SK-N-SH (cell line): Measurements from ENCODE around the gene PTER. TPM values are rescaled to one million over a fixed set of nuclear protein-coding genes. Genes with fewer than 3 reads are reported as not detected.

Experiments
- CTCF ChIA-PET: fragments of 300-600, 350-600 bp; formaldehyde crosslinking; extraction: SDS; loops from one replicate; lab custom pipeline; 2021; lab: Yijun Ruan, JAX
- POLR2A ChIA-PET: fragments of 350-600 bp; sonication (Branson Sonifier 250); formaldehyde crosslinking; extraction: SDS; loops from one replicate; lab custom pipeline; 2020; ENCODE audit warnings: antibody characterized with exemption, inconsistent platforms; lab: Yijun Ruan, JAX
- DNase-seq: peaks from one replicate; pipeline ENCODE4 v3.0.0; 2012
- H2AFZ ChIP-seq: fragments of 200-600 bp; sonication (generic); 2 replicates; pipeline ENCODE4 v1.8.1; 2016; ENCODE audit warnings: antibody characterized with exemption, mild to moderate bottlenecking, low read depth
- H3F3A ChIP-seq: fragments of 200-600 bp; sonication (generic); replicated peaks from 2 replicates; pipeline ENCODE3; 2016; ENCODE audit warnings: antibody characterized with exemption, mild to moderate bottlenecking; ENCODE audit not compliant: insufficient read depth
- H3K27ac ChIP-seq, 2 experiments: fragments of 200-500 bp in 1 of 2; fragments of 200-600 bp in 1 of 2; sonication (Bioruptor generic) in 1 of 2; sonication (generic), shearing (Covaris generic) in 1 of 2; 2 replicates each; pipeline versions ENCODE4 v1.5.1 to v1.6.1; 2014 to 2016; ENCODE audit warnings: low read depth in 2 of 2, inconsistent platforms in 1 of 2, low read length in 1 of 2, mild to moderate bottlenecking in 1 of 2, mixed read lengths in 1 of 2
- H3K27me3 ChIP-seq: fragments of 200-600 bp; sonication (generic), shearing (Covaris generic); 2 replicates; pipeline ENCODE4 v1.6.1; 2016; ENCODE audit warnings: mixed run types; ENCODE audit not compliant: insufficient read depth
- H3K36me3 ChIP-seq, 2 experiments: fragments of 200-500 bp in 1 of 2; fragments of 200-600 bp in 1 of 2; sonication (Bioruptor generic) in 1 of 2; sonication (generic) in 1 of 2; replicated peaks in 1 of 2; 2 replicates each; pipeline versions ENCODE3 to v1.5.1; 2014 to 2016; ENCODE audit warnings: low read length in 1 of 2, mild to moderate bottlenecking in 1 of 2; ENCODE audit not compliant: insufficient read depth in 2 of 2, control insufficient read depth in 1 of 2
- H3K4me1 ChIP-seq, 2 experiments: fragments of 200-500 bp in 1 of 2; fragments of 200-600 bp in 1 of 2; sonication (Bioruptor generic) in 1 of 2; sonication (generic), shearing (Covaris generic) in 1 of 2; 2 replicates each; pipeline versions ENCODE4 v1.5.1 to v1.6.1; 2014 to 2016; ENCODE audit warnings: low read depth in 1 of 2, low read length in 1 of 2, mixed run types in 1 of 2; ENCODE audit not compliant: insufficient read depth in 2 of 2, control insufficient read depth in 1 of 2
- H3K4me2 ChIP-seq: fragments of 200-600 bp; sonication (generic), shearing (Covaris generic); 2 replicates; pipeline ENCODE4 v1.6.1; 2017; ENCODE audit warnings: mixed run types
- H3K4me3 ChIP-seq, 2 experiments: fragments of 200-500 bp in 1 of 2; fragments of 200-600 bp in 1 of 2; sonication (Bioruptor generic) in 1 of 2; sonication (generic), shearing (Covaris generic) in 1 of 2; 2 replicates each; pipeline versions ENCODE4 v1.5.1 to v1.8.1; 2014 to 2016; ENCODE audit warnings: low read depth in 2 of 2, inconsistent platforms in 1 of 2, low read length in 1 of 2, mild to moderate bottlenecking in 1 of 2, mixed read lengths in 1 of 2, moderate library complexity in 1 of 2
- H3K79me2 ChIP-seq: fragments of 200-600 bp; sonication (generic); 2 replicates; pipeline ENCODE4 v1.8.1; 2017; ENCODE audit warnings: mild to moderate bottlenecking; ENCODE audit not compliant: insufficient read depth
- H3K9ac ChIP-seq: fragments of 200-600 bp; sonication (generic); 2 replicates; pipeline ENCODE4 v1.6.1; 2017; ENCODE audit warnings: mixed run types
- H3K9me2 ChIP-seq: fragments of 200-600 bp; sonication (generic); 2 replicates; pipeline ENCODE4 v1.6.1; 2017; ENCODE audit warnings: mixed run types
- H3K9me3 ChIP-seq: fragments of 200-600 bp; sonication (generic); 2 replicates; pipeline ENCODE4 v1.6.1; 2017; ENCODE audit warnings: mixed run types, mild to moderate bottlenecking, moderate library complexity
- H4K20me1 ChIP-seq: fragments of 200-600 bp; sonication (generic); 2 replicates; pipeline ENCODE4 v1.6.1; 2017; ENCODE audit warnings: mild to moderate bottlenecking, mixed run types; ENCODE audit not compliant: insufficient read depth
- CHD2 ChIP-seq: fragments of 150-350 bp; IDR thresholded peaks from 2 replicates; pipeline ENCODE4 v1.6.1; 2018; ENCODE audit warnings: low read length; ENCODE audit not compliant: partially characterized antibody
- ELF1 ChIP-seq: IDR thresholded peaks from 2 replicates; pipeline ENCODE4 v1.4.0; 2012
- EP300 ChIP-seq, 2 experiments: IDR thresholded peaks; 2 replicates each; pipeline versions ENCODE4 v1.4.0 to v1.6.1; 2012; ENCODE audit warnings: borderline replicate concordance in 1 of 2, low read depth in 1 of 2, low read length in 1 of 2
- FOSL2 ChIP-seq: IDR thresholded peaks from 2 replicates; pipeline ENCODE4 v1.4.0; 2012; ENCODE audit warnings: low read depth, mild to moderate bottlenecking, moderate library complexity, borderline replicate concordance
- FOXJ3 ChIP-seq: sonication (generic); formaldehyde crosslinking; IDR thresholded peaks from 2 replicates; pipeline ENCODE4 v1.5.1; 2020; ENCODE audit warnings: mild to moderate bottlenecking, missing genetic modification reagents
- GABPA ChIP-seq: IDR thresholded peaks from 2 replicates; pipeline ENCODE4 v1.4.0; 2012; ENCODE audit warnings: low read depth, mild to moderate bottlenecking
- GATA2 ChIP-seq: sonication (generic); formaldehyde crosslinking; IDR thresholded peaks from 2 replicates; pipeline ENCODE4 v1.5.0; 2020; ENCODE audit warnings: mild to moderate bottlenecking, missing genetic modification reagents
- POLR2AphosphoS5 ChIP-seq: IDR thresholded peaks from 2 replicates; pipeline ENCODE4 v1.6.1; 2012; ENCODE audit warnings: low read depth, low read length
- RFX5 ChIP-seq: IDR thresholded peaks from 2 replicates; pipeline ENCODE4 v1.6.1; 2012; ENCODE audit warnings: mild to moderate bottlenecking, improper control_type of control experiment, low read length
- RXRA ChIP-seq: IDR thresholded peaks from 2 replicates; pipeline ENCODE4 v1.4.0; 2012; ENCODE audit warnings: low read depth, mild to moderate bottlenecking, borderline replicate concordance
- SIN3A ChIP-seq: IDR thresholded peaks from 2 replicates; pipeline ENCODE4 v1.6.1; 2012; ENCODE audit warnings: low read depth, mild to moderate bottlenecking, low read length, moderate library complexity, borderline replicate concordance
- TAF1 ChIP-seq: IDR thresholded peaks from 2 replicates; pipeline ENCODE4 v1.6.1; 2012; ENCODE audit warnings: low read depth, mild to moderate bottlenecking, low read length, moderate library complexity, borderline replicate concordance
- USF1 ChIP-seq: IDR thresholded peaks from 2 replicates; pipeline ENCODE4 v1.4.0; 2012; ENCODE audit warnings: low read depth, borderline replicate concordance
- USF2 ChIP-seq: fragments of 150-350 bp; IDR thresholded peaks from 2 replicates; pipeline ENCODE4 v1.6.1; 2017; ENCODE audit warnings: antibody characterized with exemption, low read length, low read depth, borderline replicate concordance
- YY1 ChIP-seq: IDR thresholded peaks from 2 replicates; pipeline ENCODE4 v1.4.0; 2012; ENCODE audit warnings: low read depth, mild to moderate bottlenecking
- WGBS: methylation state at CpG from one replicate; pipeline ENCODE4 v1.1.6; 2017; ENCODE audit warnings: low lambda C conversion rate; 5-methylcytosine and 5-hydroxymethylcytosine counted together
- polyA plus RNA-seq, 3 experiments: library from polyadenylated mRNA; depleted of rRNA; stranded (reverse); fragments of >200 nt; gene quantifications; 2 replicates each; pipeline ENCODE4 v1.2.3, GENCODE V29; 2012
- TF ChIP-seq, protein P1 (sequence below): IDR thresholded peaks from 2 replicates; pipeline ENCODE4 v1.6.1; 2012; ENCODE audit warnings: mild to moderate bottlenecking, low read depth, low read length, moderate library complexity
- TF ChIP-seq, protein P2 (sequence below): fragments of 200-600 bp; sonication (generic); IDR thresholded peaks from 2 replicates; pipeline ENCODE4 v1.6.1; 2017; ENCODE audit warnings: antibody characterized with exemption, mild to moderate bottlenecking, moderate library complexity
- TF ChIP-seq, protein P3 (sequence below): IDR thresholded peaks from 2 replicates; pipeline ENCODE4 v1.4.0; 2012; ENCODE audit warnings: low read depth, borderline replicate concordance
- TF ChIP-seq, protein P4 (sequence below): IDR thresholded peaks from 2 replicates; pipeline ENCODE4 v1.4.0; 2012; ENCODE audit warnings: low read depth

PTER gene
- not detected in 2 replicates for polyA plus RNA-seq (2012; rRNA removed)
- not detected in 2 replicates for polyA plus RNA-seq (2012; cell fraction: cytosol; rRNA removed)
- polyA plus RNA-seq (2012; cell fraction: nucleus; rRNA removed): not detected in 2 replicates

DNA sequence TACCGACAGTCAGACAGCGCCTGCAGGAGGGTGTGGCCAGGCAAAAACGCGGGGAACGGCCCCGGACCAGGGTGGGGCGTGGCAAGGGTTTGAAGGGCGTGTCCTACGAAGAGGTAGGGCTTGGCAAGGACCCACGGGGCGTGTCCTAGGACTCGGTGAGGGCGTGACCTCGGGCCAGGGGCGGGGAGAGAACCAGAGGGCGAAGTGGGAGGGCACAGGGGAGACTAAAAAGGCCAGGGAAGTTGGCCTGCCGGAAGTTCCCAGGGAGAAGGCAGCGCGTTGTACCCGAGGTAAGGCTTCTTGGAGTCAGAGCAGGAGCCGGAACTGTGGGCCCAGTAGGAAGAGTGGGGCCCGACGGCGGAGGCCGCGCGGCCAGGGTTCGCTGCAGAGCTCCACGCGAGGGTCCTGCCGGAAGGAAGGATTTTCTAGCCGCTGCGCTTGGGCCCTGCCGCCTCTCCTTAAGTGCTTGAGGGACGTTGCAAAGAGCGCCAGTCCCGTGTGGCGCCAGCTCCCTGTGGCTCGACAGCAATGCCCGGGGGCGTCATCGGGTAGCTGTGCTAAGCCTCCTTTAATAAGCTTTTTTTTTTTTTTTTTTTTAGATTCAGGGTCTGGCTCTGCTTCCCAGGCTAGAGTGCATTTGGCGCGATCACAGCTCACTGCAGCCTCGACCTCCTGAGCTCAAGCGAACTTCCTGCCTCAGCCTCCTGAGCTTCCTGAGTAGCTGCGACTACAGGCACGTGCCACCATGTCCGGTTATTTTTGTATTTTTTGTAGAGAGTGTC lies at the start of gene PTER:
Gene PTER (plus strand): TSS at position 253 of the 782 bp plus-strand sequence. CDS start 47,375 bp downstream, outside the sequence.
- CTCF ChIA-PET: no interaction called here
- TF ChIP-seq GABPA (no peak), FOXJ3 (CRISPR knock-in tag) (no peak), CHD2 (no peak), EP300 (IDR thresholded peaks at IDR 0.05; ENCODE audit: borderline replicate concordance in 1 of 2, low read depth in 1 of 2, low read length in 1 of 2) (no peak), SIN3A (no peak), YY1 (no peak), RFX5 (no peak), RXRA (no peak), FOSL2 (no peak), USF2 (no peak), GATA2 (no peak), POLR2AphosphoS5 (no peak), ELF1 (no peak), TAF1 (no peak), USF1 (no peak)
- TF ChIP-seq, protein P1, sequence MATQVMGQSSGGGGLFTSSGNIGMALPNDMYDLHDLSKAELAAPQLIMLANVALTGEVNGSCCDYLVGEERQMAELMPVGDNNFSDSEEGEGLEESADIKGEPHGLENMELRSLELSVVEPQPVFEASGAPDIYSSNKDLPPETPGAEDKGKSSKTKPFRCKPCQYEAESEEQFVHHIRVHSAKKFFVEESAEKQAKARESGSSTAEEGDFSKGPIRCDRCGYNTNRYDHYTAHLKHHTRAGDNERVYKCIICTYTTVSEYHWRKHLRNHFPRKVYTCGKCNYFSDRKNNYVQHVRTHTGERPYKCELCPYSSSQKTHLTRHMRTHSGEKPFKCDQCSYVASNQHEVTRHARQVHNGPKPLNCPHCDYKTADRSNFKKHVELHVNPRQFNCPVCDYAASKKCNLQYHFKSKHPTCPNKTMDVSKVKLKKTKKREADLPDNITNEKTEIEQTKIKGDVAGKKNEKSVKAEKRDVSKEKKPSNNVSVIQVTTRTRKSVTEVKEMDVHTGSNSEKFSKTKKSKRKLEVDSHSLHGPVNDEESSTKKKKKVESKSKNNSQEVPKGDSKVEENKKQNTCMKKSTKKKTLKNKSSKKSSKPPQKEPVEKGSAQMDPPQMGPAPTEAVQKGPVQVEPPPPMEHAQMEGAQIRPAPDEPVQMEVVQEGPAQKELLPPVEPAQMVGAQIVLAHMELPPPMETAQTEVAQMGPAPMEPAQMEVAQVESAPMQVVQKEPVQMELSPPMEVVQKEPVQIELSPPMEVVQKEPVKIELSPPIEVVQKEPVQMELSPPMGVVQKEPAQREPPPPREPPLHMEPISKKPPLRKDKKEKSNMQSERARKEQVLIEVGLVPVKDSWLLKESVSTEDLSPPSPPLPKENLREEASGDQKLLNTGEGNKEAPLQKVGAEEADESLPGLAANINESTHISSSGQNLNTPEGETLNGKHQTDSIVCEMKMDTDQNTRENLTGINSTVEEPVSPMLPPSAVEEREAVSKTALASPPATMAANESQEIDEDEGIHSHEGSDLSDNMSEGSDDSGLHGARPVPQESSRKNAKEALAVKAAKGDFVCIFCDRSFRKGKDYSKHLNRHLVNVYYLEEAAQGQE: no peak
- TF ChIP-seq, protein P2, sequence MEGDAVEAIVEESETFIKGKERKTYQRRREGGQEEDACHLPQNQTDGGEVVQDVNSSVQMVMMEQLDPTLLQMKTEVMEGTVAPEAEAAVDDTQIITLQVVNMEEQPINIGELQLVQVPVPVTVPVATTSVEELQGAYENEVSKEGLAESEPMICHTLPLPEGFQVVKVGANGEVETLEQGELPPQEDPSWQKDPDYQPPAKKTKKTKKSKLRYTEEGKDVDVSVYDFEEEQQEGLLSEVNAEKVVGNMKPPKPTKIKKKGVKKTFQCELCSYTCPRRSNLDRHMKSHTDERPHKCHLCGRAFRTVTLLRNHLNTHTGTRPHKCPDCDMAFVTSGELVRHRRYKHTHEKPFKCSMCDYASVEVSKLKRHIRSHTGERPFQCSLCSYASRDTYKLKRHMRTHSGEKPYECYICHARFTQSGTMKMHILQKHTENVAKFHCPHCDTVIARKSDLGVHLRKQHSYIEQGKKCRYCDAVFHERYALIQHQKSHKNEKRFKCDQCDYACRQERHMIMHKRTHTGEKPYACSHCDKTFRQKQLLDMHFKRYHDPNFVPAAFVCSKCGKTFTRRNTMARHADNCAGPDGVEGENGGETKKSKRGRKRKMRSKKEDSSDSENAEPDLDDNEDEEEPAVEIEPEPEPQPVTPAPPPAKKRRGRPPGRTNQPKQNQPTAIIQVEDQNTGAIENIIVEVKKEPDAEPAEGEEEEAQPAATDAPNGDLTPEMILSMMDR: no peak
- TF ChIP-seq, protein P3, sequence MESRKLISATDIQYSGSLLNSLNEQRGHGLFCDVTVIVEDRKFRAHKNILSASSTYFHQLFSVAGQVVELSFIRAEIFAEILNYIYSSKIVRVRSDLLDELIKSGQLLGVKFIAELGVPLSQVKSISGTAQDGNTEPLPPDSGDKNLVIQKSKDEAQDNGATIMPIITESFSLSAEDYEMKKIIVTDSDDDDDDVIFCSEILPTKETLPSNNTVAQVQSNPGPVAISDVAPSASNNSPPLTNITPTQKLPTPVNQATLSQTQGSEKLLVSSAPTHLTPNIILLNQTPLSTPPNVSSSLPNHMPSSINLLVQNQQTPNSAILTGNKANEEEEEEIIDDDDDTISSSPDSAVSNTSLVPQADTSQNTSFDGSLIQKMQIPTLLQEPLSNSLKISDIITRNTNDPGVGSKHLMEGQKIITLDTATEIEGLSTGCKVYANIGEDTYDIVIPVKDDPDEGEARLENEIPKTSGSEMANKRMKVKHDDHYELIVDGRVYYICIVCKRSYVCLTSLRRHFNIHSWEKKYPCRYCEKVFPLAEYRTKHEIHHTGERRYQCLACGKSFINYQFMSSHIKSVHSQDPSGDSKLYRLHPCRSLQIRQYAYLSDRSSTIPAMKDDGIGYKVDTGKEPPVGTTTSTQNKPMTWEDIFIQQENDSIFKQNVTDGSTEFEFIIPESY: no peak
- TF ChIP-seq, protein P4, sequence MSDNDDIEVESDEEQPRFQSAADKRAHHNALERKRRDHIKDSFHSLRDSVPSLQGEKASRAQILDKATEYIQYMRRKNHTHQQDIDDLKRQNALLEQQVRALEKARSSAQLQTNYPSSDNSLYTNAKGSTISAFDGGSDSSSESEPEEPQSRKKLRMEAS: no peak
- H2AFZ ChIP-seq: no peak within 1 kb of the TSS
- POLR2A ChIA-PET: no interaction called here
- no peak within 1 kb of the TSS for H3K9ac ChIP-seq
- H3K4me3 ChIP-seq: no peak within 1 kb of the TSS
- no peaks in the 10 kb centered on the region for H3K27me3 ChIP-seq
- H3K79me2 ChIP-seq: no peaks in the 10 kb centered on the region
- H3K9me2 ChIP-seq: no peaks in the 10 kb centered on the region
- peaks cover 0 to 10% of the 10 kb centered on the region in 2 experiments; a peak in 1 of 4 replicates for H3K4me1 ChIP-seq
- WGBS: 67% methylated on average over 48 of the region's 49 CpGs
- H4K20me1 ChIP-seq: no peaks in the 10 kb centered on the region
- H3F3A ChIP-seq: no peaks in the 10 kb centered on the region
- no peak within 1 kb of the TSS for H3K4me2 ChIP-seq
- no peaks in the 10 kb centered on the region for H3K36me3 ChIP-seq
- H3K9me3 ChIP-seq: no peaks in the 10 kb centered on the region
- DNase-seq: no peak
- no peak within 1 kb of the TSS for H3K27ac ChIP-seq
